Neural progenitor cell (in vitro differentiated cells): Measurements from ENCODE around the gene CCDC18. TPM values are rescaled to one million over a fixed set of nuclear protein-coding genes. Genes with fewer than 3 reads are reported as not detected.
"Not testable (repeated sequence)": the region's sequence is repeated elsewhere in the genome, so short reads cannot be mapped to it uniquely, and the experiment has no call there.

Experiments used
- DNase-seq: peaks from one replicate; pipeline ENCODE4 v3.0.0-alpha.2; 2016; ENCODE audit warnings: low spot score
- H2AFZ ChIP-seq: fragments of 200-600 bp; sonication (generic); replicated peaks from 2 replicates; pipeline ENCODE4 v1.6.1; 2016; ENCODE audit warnings: antibody characterized with exemption
- H3F3A ChIP-seq: fragments of 200-600 bp; sonication (generic); 2 replicates; pipeline ENCODE4 v1.6.1; 2016; ENCODE audit warnings: antibody characterized with exemption, low read depth
- H3K27ac ChIP-seq: fragments of 200-600 bp; sonication (generic); 2 replicates; pipeline ENCODE4 v1.5.1; 2016; ENCODE audit warnings: mild to moderate bottlenecking
- H3K27me3 ChIP-seq: fragments of 200-600 bp; sonication (generic); 2 replicates; pipeline ENCODE4 v1.6.1; 2016; ENCODE audit warnings: mild to moderate bottlenecking, moderate library complexity
- H3K36me3 ChIP-seq: fragments of 200-600 bp; sonication (generic); 2 replicates; pipeline ENCODE4 v1.5.1; 2016
- H3K4me1 ChIP-seq: fragments of 200-600 bp; sonication (generic); 2 replicates; pipeline ENCODE4 v1.6.1; 2016; ENCODE audit warnings: mixed run types
- H3K4me2 ChIP-seq: fragments of 200-600 bp; sonication (generic); 2 replicates; pipeline ENCODE4 v1.6.1; 2016
- H3K4me3 ChIP-seq: fragments of 200-600 bp; sonication (generic); 2 replicates; pipeline ENCODE4 v1.5.1; 2016
- H3K79me2 ChIP-seq: fragments of 200-600 bp; sonication (generic); 2 replicates; pipeline ENCODE4 v1.6.1; 2016; ENCODE audit warnings: low read depth
- H3K9ac ChIP-seq: fragments of 200-600 bp; sonication (generic); 2 replicates; pipeline ENCODE4 v1.6.1; 2016
- H3K9me3 ChIP-seq: fragments of 200-600 bp; sonication (generic); 2 replicates; pipeline ENCODE4 v1.5.1; 2016; ENCODE audit warnings: low read depth
- H4K20me1 ChIP-seq: fragments of 200-600 bp; sonication (generic); 2 replicates; pipeline ENCODE4 v1.6.1; 2016; ENCODE audit warnings: low read depth
- H3K27ac Mint-ChIP-seq: 3 replicates; pipeline ENCODE4 v1.8.0; 2021; ENCODE audit warnings: mixed read lengths
- H3K27me3 Mint-ChIP-seq: 2 replicates; pipeline ENCODE4 v1.8.0; 2022; ENCODE audit warnings: low read depth, mild to moderate bottlenecking, inconsistent platforms, moderate library complexity, mixed read lengths; ENCODE audit not compliant: insufficient read depth
- H3K36me3 Mint-ChIP-seq: 3 replicates; pipeline ENCODE4 v1.8.0; 2021; ENCODE audit warnings: mixed read lengths
- H3K4me1 Mint-ChIP-seq: 3 replicates; pipeline ENCODE4 v1.8.0; 2021; ENCODE audit warnings: mixed read lengths
- H3K4me3 Mint-ChIP-seq: 3 replicates; pipeline ENCODE4 v1.8.0; 2021; ENCODE audit warnings: mild to moderate bottlenecking, moderate library complexity, mixed read lengths
- H3K9me3 Mint-ChIP-seq: 3 replicates; pipeline ENCODE4 v1.8.0; 2020; ENCODE audit warnings: mixed read lengths
- CTCF ChIP-seq: fragments of 200-600 bp; sonication (generic); IDR thresholded peaks from 2 replicates; pipeline ENCODE4 v1.5.1; 2017; ENCODE audit warnings: antibody characterized with exemption, mild to moderate bottlenecking
- EZH2 ChIP-seq: fragments of 200-600 bp; sonication (generic); IDR thresholded peaks from 2 replicates; pipeline ENCODE4 v1.6.1; 2017; ENCODE audit warnings: antibody characterized with exemption, mild to moderate bottlenecking, moderate library complexity
- EZH2phosphoT487 ChIP-seq: fragments of 200-600 bp; sonication (generic); IDR thresholded peaks from 2 replicates; pipeline ENCODE4 v1.6.1; 2017; ENCODE audit warnings: antibody characterized with exemption
- total RNA-seq: library from RNA; depleted of rRNA; stranded (reverse); fragments of >200 nt; gene quantifications from 2 replicates; pipeline ENCODE4 v1.2.3, GENCODE V29; 2015; ENCODE audit warnings: low replicate concordance

The CCDC18 gene
- total RNA-seq, 1 donor from 2014 or later: 54.4 TPM

- Histone ChIP-seq H3F3A (no peaks in the 10 kb centered on the region), H3K9ac (no peak overlapping the region), H3K4me2 (no peak overlapping the region), H3K9me3 (peaks cover 2% of the 10 kb centered on the region), H3K4me1 (no peaks in the 10 kb centered on the region), H3K4me3 (no peak overlapping the region), H4K20me1 (no peaks in the 10 kb centered on the region), H3K36me3 (peaks cover 16% of the 10 kb centered on the region), H2AFZ (no peak overlapping the region), H3K27ac (no peak overlapping the region), H3K27me3 (no peaks in the 10 kb centered on the region), H3K79me2 (no peaks in the 10 kb centered on the region)
- Mint-ChIP-seq H3K4me3 (no peak overlapping the region), H3K27me3 (no peaks in the 10 kb centered on the region), H3K36me3 (peaks cover 20% of the 10 kb centered on the region), H3K9me3 (peaks cover 3% of the 10 kb centered on the region), H3K27ac (no peak overlapping the region), H3K4me1 (no peaks in the 10 kb centered on the region)
- TF ChIP-seq CTCF: no peak
- TF ChIP-seq EZH2phosphoT487: no peak
- TF ChIP-seq EZH2: no peak
- DNase-seq: no peak
These were observed 75.9 kb downstream of the CCDC18 start for GRCh38 chr1:93256433-93256832.

GRCh38 chr1:93257889-93258288 is 77.4 kb downstream of the CCDC18 start:
- no peak overlapping the region for H3K27ac Mint-ChIP-seq
- no peaks in the 10 kb centered on the region for H4K20me1 ChIP-seq
- H3K9ac ChIP-seq: no peak overlapping the region
- H3K4me1 ChIP-seq: no peaks in the 10 kb centered on the region
- TF ChIP-seq CTCF: no peak
- no peak for TF ChIP-seq EZH2
- TF ChIP-seq EZH2phosphoT487: no peak
- peaks cover 5% of the 10 kb centered on the region for H3K9me3 ChIP-seq
- H3K27me3 ChIP-seq: no peaks in the 10 kb centered on the region
- no peak overlapping the region for H3K4me3 ChIP-seq
- H3K36me3 Mint-ChIP-seq: peaks cover 24% of the 10 kb centered on the region
- H3K4me3 Mint-ChIP-seq: no peak overlapping the region
- DNase-seq: no peak
- peaks cover 27% of the 10 kb centered on the region for H3K36me3 ChIP-seq
- H3K79me2 ChIP-seq: no peaks in the 10 kb centered on the region
- H3K27ac ChIP-seq: no peak overlapping the region
- peaks cover 17% of the 10 kb centered on the region for H3K9me3 Mint-ChIP-seq
- H3K27me3 Mint-ChIP-seq: no peaks in the 10 kb centered on the region
- no peak overlapping the region for H3K4me2 ChIP-seq
- no peaks in the 10 kb centered on the region for H3K4me1 Mint-ChIP-seq
- no peaks in the 10 kb centered on the region for H3F3A ChIP-seq
- H2AFZ ChIP-seq: no peak overlapping the region

- not testable (repeated sequence) for H3K9me3 ChIP-seq
- Mint-ChIP-seq H3K9me3 (peaks cover 30% of the 10 kb centered on the region), H3K36me3 (peaks cover 47% of the 10 kb centered on the region)
These were observed 80.2 kb downstream of the CCDC18 start for GRCh38 chr1:93260726-93261125.

GRCh38 chr1:93262645-93263044 is 82.1 kb downstream of the CCDC18 start:
- no peaks in the 10 kb centered on the region for H3K4me1 Mint-ChIP-seq
- Histone ChIP-seq H3K27me3 (no peaks in the 10 kb centered on the region), H3F3A (no peaks in the 10 kb centered on the region), H3K4me3 (no peak overlapping the region), H3K9ac (no peak overlapping the region), H4K20me1 (no peaks in the 10 kb centered on the region), H3K4me1 (no peaks in the 10 kb centered on the region), H3K9me3 (peaks cover 5% of the 10 kb centered on the region), H3K27ac (no peak overlapping the region), H3K79me2 (no peaks in the 10 kb centered on the region), H3K36me3 (peaks cover 47% of the 10 kb centered on the region), H3K4me2 (no peak overlapping the region), H2AFZ (no peak overlapping the region)
- no peak overlapping the region for H3K4me3 Mint-ChIP-seq
- peaks cover 5% of the 10 kb centered on the region for H3K27me3 Mint-ChIP-seq
- peaks cover 42% of the 10 kb centered on the region for H3K9me3 Mint-ChIP-seq
- DNase-seq: peak; percentile 7
- no peak for TF ChIP-seq CTCF
- peaks cover 63% of the 10 kb centered on the region for H3K36me3 Mint-ChIP-seq
- no peak overlapping the region for H3K27ac Mint-ChIP-seq

More at GRCh38 chr1:93260726-93261125, 80.2 kb downstream of the CCDC18 start:
- not testable (repeated sequence) for H3F3A ChIP-seq, DNase-seq, H3K79me2 ChIP-seq, H3K4me3 Mint-ChIP-seq, H3K27ac Mint-ChIP-seq, H2AFZ ChIP-seq, H3K27me3 Mint-ChIP-seq, H4K20me1 ChIP-seq, H3K4me2 ChIP-seq, H3K27ac ChIP-seq, H3K4me3 ChIP-seq, H3K9ac ChIP-seq, H3K4me1 ChIP-seq, H3K27me3 ChIP-seq, H3K4me1 Mint-ChIP-seq
- H3K36me3 ChIP-seq: peaks cover 50% of the 10 kb centered on the region

GRCh38 chr1:93268888-93269287 is 88.4 kb downstream of the CCDC18 start:
- H3K4me3 Mint-ChIP-seq, H4K20me1 ChIP-seq, H3K27me3 Mint-ChIP-seq, H3K79me2 ChIP-seq, H3K27ac ChIP-seq, H3K9me3 ChIP-seq, H3K4me3 ChIP-seq, DNase-seq, H3K4me1 Mint-ChIP-seq, H2AFZ ChIP-seq, H3K27ac Mint-ChIP-seq, H3F3A ChIP-seq, H3K9ac ChIP-seq, H3K27me3 ChIP-seq, H3K4me2 ChIP-seq, H3K4me1 ChIP-seq: not testable (repeated sequence)
- peaks cover 18% of the 10 kb centered on the region for H3K36me3 ChIP-seq
- Mint-ChIP-seq H3K36me3 (peaks cover 44% of the 10 kb centered on the region), H3K9me3 (peaks cover 17% of the 10 kb centered on the region)

GRCh38 chr1:93275262-93275633 is 94.7 kb downstream of the CCDC18 start:
- H2AFZ ChIP-seq, H3K9ac ChIP-seq, H4K20me1 ChIP-seq, H3K27me3 ChIP-seq, H3K4me1 Mint-ChIP-seq, H3K4me3 Mint-ChIP-seq, H3K36me3 ChIP-seq, H3K27ac ChIP-seq, H3K9me3 ChIP-seq, H3K4me3 ChIP-seq, H3K79me2 ChIP-seq, H3K27ac Mint-ChIP-seq, H3K27me3 Mint-ChIP-seq, DNase-seq, H3K9me3 Mint-ChIP-seq: not testable (repeated sequence)
- peaks cover 13% of the 10 kb centered on the region for H3K4me1 ChIP-seq
- H3K4me2 ChIP-seq: peak overlapping the region; percentile 0
- H3K36me3 Mint-ChIP-seq: peaks cover 12% of the 10 kb centered on the region
- H3F3A ChIP-seq: peaks cover 23% of the 10 kb centered on the region
